SU-DHL-6 (cell line): ENCODE results near the gene PRDM1.

ENCODE experiments used
- H2AFZ ChIP-seq: fragments of 200-600 bp; sonication (generic); 2 replicates; pipeline ENCODE4 v1.6.1; 2014; ENCODE audit warnings: low read depth, mild to moderate bottlenecking, moderate library complexity, mixed read lengths, antibody characterized with exemption, low read length; ENCODE audit not compliant: severe bottlenecking
- H3F3A ChIP-seq: fragments of 200-600 bp; shearing (Covaris generic); 2 replicates; pipeline ENCODE4 v1.6.0; 2016; ENCODE audit warnings: antibody characterized with exemption, mild to moderate bottlenecking; ENCODE audit not compliant: insufficient read depth
- H3K27ac ChIP-seq: fragments of 200-600 bp; sonication (generic); 2 replicates; pipeline ENCODE4 v1.5.1; 2016; ENCODE audit warnings: low read depth, mild to moderate bottlenecking, low read length, moderate library complexity, mixed read lengths
- H3K27me3 ChIP-seq: fragments of 200-600 bp; sonication (generic), shearing (Covaris generic); 2 replicates; pipeline ENCODE4 v1.6.0; 2014; ENCODE audit warnings: mild to moderate bottlenecking, low read length
- H3K36me3 ChIP-seq: fragments of 200-600 bp; sonication (generic); 2 replicates; pipeline ENCODE4 v1.6.1; 2014; ENCODE audit warnings: mild to moderate bottlenecking, low read length, mixed read lengths
- H3K4me2 ChIP-seq: fragments of 300-600, 200-600 bp; shearing (Covaris generic), sonication (generic); 2 replicates; pipeline ENCODE4 v1.6.0; 2014; ENCODE audit warnings: low read length, low read depth, mild to moderate bottlenecking; ENCODE audit not compliant: poor library complexity, severe bottlenecking
- H3K4me3 ChIP-seq: fragments of 200-600 bp; sonication (generic); 2 replicates; pipeline ENCODE4 v1.5.1; 2014; ENCODE audit warnings: antibody characterized with exemption, low read length, mild to moderate bottlenecking, mixed read lengths; ENCODE audit not compliant: insufficient read depth, poor library complexity, severe bottlenecking
- H3K79me2 ChIP-seq: fragments of 200-600 bp; sonication (generic); 2 replicates; pipeline ENCODE4 v1.6.1; 2014; ENCODE audit warnings: mild to moderate bottlenecking, low read length, moderate library complexity; ENCODE audit not compliant: insufficient read depth
- H3K9ac ChIP-seq: fragments of 200-600 bp; sonication (generic); 2 replicates; pipeline ENCODE4 v1.7.0; 2014; ENCODE audit warnings: mild to moderate bottlenecking, low read length
- H3K9me2 ChIP-seq: fragments of 200-600 bp; sonication (generic); replicated peaks from 2 replicates; pipeline ENCODE4 v1.6.1; 2014; ENCODE audit warnings: low read length; ENCODE audit not compliant: insufficient read depth
- H3K9me3 ChIP-seq: fragments of 200-600 bp; sonication (generic); 2 replicates; pipeline ENCODE4 v1.6.1; 2014; ENCODE audit warnings: low read length, mixed read lengths; ENCODE audit not compliant: insufficient read depth
- H4K20me1 ChIP-seq: fragments of 200-600 bp; sonication (generic); 2 replicates; pipeline ENCODE4 v1.6.1; 2014; ENCODE audit warnings: low read depth, mild to moderate bottlenecking, antibody characterized with exemption, low read length, moderate library complexity, mixed read lengths
- EZH2phosphoT487 ChIP-seq: fragments of 200-600 bp; sonication (generic), shearing (Covaris generic); conservative IDR thresholded peaks from 2 replicates; pipeline ENCODE4 v1.6.1; 2018; ENCODE audit warnings: mild to moderate bottlenecking, antibody characterized with exemption, low read length, moderate library complexity, mixed read lengths
- TF ChIP-seq, protein P1 (sequence below): fragments of 200-600 bp; sonication (generic); IDR thresholded peaks from one replicate; pipeline ENCODE4 v1.5.1; 2017; ENCODE audit warnings: antibody characterized with exemption, mild to moderate bottlenecking, low read length, moderate library complexity; ENCODE audit not compliant: insufficient read depth, poor library complexity, severe bottlenecking

The PRDM1 gene

DNA sequence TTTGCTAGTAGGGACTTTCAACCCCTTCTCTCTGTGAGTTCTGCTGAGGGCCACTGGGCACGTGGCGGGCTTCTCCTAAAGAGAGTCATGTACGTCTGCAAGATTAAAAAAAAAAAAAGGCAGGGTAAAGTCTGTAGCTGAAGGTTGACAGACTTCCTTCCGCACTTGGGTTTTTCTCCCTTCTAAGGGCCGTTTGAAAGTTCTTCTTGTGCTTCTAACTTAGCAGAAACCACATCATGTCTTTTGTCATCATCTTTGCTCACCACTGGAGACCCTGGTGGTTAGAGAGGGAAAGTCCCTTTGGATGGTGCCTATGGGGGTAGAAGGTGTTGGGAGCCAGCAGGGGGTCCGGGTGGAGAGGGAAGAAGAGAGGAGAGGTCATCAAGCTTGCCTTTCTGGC lies 31.4 kb downstream of the PRDM1 start:
- Histone ChIP-seq H3K27ac (no peak overlapping the region), H4K20me1 (no peaks in the 10 kb centered on the region), H3K9me3 (no peaks in the 10 kb centered on the region), H3K4me2 (no peak overlapping the region), H3K36me3 (no peaks in the 10 kb centered on the region), H2AFZ (no peak overlapping the region), H3K9me2 (no peaks in the 10 kb centered on the region), H3K9ac (no peak overlapping the region), H3K79me2 (no peaks in the 10 kb centered on the region), H3F3A (no peaks in the 10 kb centered on the region), H3K4me3 (no peak overlapping the region), H3K27me3 (no peaks in the 10 kb centered on the region)
- no peak for TF ChIP-seq EZH2phosphoT487
- TF ChIP-seq, protein P1, sequence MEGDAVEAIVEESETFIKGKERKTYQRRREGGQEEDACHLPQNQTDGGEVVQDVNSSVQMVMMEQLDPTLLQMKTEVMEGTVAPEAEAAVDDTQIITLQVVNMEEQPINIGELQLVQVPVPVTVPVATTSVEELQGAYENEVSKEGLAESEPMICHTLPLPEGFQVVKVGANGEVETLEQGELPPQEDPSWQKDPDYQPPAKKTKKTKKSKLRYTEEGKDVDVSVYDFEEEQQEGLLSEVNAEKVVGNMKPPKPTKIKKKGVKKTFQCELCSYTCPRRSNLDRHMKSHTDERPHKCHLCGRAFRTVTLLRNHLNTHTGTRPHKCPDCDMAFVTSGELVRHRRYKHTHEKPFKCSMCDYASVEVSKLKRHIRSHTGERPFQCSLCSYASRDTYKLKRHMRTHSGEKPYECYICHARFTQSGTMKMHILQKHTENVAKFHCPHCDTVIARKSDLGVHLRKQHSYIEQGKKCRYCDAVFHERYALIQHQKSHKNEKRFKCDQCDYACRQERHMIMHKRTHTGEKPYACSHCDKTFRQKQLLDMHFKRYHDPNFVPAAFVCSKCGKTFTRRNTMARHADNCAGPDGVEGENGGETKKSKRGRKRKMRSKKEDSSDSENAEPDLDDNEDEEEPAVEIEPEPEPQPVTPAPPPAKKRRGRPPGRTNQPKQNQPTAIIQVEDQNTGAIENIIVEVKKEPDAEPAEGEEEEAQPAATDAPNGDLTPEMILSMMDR = no peak

DNA sequence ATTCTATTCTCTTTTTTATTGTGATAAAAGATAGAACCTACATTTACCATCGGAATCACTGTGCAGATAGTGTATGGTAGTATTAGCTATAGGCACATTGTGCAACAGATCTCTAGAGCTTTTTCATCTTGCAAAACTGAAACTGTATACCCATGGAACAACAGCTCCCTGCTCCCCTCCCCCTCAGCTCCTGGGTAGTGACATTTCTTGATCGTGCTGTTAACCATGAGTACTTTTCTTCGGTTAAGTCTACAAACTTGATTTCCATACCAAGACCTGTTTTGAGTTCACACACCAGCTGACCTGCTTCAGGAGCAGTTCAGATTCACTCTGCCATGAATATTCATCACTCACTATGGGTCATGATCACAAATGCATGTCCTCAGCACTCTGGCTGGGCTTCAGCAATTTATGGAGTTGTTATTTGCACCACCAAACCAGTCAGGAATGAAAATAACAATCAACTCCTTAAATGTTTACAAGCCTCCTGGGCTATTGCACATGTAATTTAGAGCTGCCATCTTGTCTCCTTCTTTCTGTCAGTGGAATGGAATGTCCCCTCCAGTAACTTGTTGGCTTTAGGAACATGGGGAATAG lies 32.8 kb downstream of the PRDM1 start:
- Histone ChIP-seq H3K36me3 (no peaks in the 10 kb centered on the region), H3K27me3 (no peaks in the 10 kb centered on the region), H3K4me2 (no peak overlapping the region), H3K9ac (no peak overlapping the region), H3K27ac (no peak overlapping the region), H3K9me3 (no peaks in the 10 kb centered on the region), H3K4me3 (no peak overlapping the region), H3F3A (no peaks in the 10 kb centered on the region), H4K20me1 (no peaks in the 10 kb centered on the region), H3K9me2 (no peaks in the 10 kb centered on the region), H2AFZ (no peak overlapping the region), H3K79me2 (no peaks in the 10 kb centered on the region)
- TF ChIP-seq, protein P1 = no peak
- TF ChIP-seq EZH2phosphoT487 = no peak

DNA sequence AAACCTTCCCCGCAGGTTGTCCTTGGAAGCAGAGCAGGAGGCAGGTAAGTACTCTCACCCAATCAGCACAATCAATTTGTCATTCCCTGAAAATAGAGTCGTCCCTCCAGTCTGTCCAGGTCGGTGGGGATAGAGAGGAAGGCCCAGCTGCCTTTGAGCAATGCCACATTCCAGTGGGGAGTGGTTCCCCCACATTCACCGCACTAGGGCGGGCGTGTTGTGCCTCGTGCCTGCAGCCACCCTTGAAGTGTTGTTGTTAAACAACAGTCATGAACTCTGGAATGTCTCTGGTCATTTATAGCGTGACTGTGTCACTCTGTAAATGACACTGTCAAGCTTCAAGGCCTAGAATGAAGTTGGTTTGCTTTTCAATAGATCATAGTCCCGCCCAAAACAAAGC lies 33.4 kb downstream of the PRDM1 start:
- Histone ChIP-seq H3K36me3 (no peaks in the 10 kb centered on the region), H4K20me1 (no peaks in the 10 kb centered on the region), H3K27me3 (no peaks in the 10 kb centered on the region), H3K27ac (no peak overlapping the region), H3K9me2 (no peaks in the 10 kb centered on the region), H2AFZ (no peak overlapping the region), H3K9ac (no peak overlapping the region), H3K4me3 (no peak overlapping the region), H3K9me3 (no peaks in the 10 kb centered on the region), H3K4me2 (no peak overlapping the region), H3F3A (no peaks in the 10 kb centered on the region), H3K79me2 (no peaks in the 10 kb centered on the region)
- no peak for TF ChIP-seq EZH2phosphoT487
- TF ChIP-seq, protein P1 = no peak
